CD4-positive, alpha-beta T cell (primary cell): Measurements from ENCODE around the gene BRD8. TPM values are rescaled to one million over a fixed set of nuclear protein-coding genes. Genes with fewer than 3 reads are reported as not detected.

Source experiments
- ATAC-seq: fragments of 200-7000 bp; cut with Tn5 transposase; one replicate; pipeline ENCODE4 v1.10.0; 2022; ENCODE audit warnings: mild to moderate bottlenecking; ENCODE audit not compliant: poor library complexity
- CTCF ChIA-PET: fragments of 350-600 bp; sonication (Branson Sonifier 250); formaldehyde crosslinking; loops from one replicate; lab custom pipeline; 2021; ENCODE audit warnings: antibody characterized with exemption, inconsistent platforms; lab: Charles Lee
- POLR2A ChIA-PET: fragments of 350-600 bp; sonication (Branson Sonifier 250); formaldehyde crosslinking; loops from one replicate; lab custom pipeline; 2021; ENCODE audit warnings: antibody characterized with exemption, inconsistent platforms; lab: Charles Lee
- DNase-seq, 14 experiments: peaks; one replicate each; pipeline ENCODE4 v3.0.0-alpha.2; 2013 to 2020; ENCODE audit warnings: mixed read lengths in 2 of 14
- H3K27ac ChIP-seq, 2 donors: one replicate each; pipeline versions ENCODE4 v1.5.1 to v1.7.0; 2013; ENCODE audit warnings: low read length in 2 of 2, low read depth in 1 of 2, mild to moderate bottlenecking in 1 of 2
- H3K27me3 ChIP-seq, 2 experiments: 1 replicate in 1 of 2; 2 replicates in 1 of 2; pipeline versions ENCODE4 v1.6.1 to v1.7.0; 2013; ENCODE audit warnings: low read length in 2 of 2, control low read depth in 1 of 2, mild to moderate bottlenecking in 1 of 2, moderate library complexity in 1 of 2; ENCODE audit not compliant: insufficient read depth in 2 of 2, control insufficient read depth in 1 of 2
- H3K36me3 ChIP-seq: one replicate; pipeline ENCODE4 v1.6.1; 2013; ENCODE audit warnings: low read length, control low read depth; ENCODE audit not compliant: insufficient read depth
- H3K4me1 ChIP-seq: one replicate; pipeline ENCODE4 v1.6.1; 2013; ENCODE audit warnings: low read length, control low read depth; ENCODE audit not compliant: insufficient read depth
- H3K4me3 ChIP-seq: one replicate; pipeline ENCODE4 v1.5.1; 2013; ENCODE audit warnings: mild to moderate bottlenecking, low read length, moderate library complexity
- H3K9me3 ChIP-seq, 2 experiments: 1 replicate in 1 of 2; 2 replicates in 1 of 2; pipeline versions ENCODE4 v1.6.1 to v1.7.0; 2013; ENCODE audit warnings: low read length in 2 of 2, mild to moderate bottlenecking in 2 of 2, control low read depth in 1 of 2, moderate library complexity in 1 of 2; ENCODE audit not compliant: control insufficient read depth in 1 of 2, insufficient read depth in 1 of 2
- H3K27ac Mint-ChIP-seq: one replicate; pipeline ENCODE4 v1.8.0; 2020; ENCODE audit warnings: mixed read lengths
- H3K27me3 Mint-ChIP-seq: one replicate; pipeline ENCODE4 v1.8.0; 2021; ENCODE audit warnings: mixed read lengths
- H3K36me3 Mint-ChIP-seq: one replicate; pipeline ENCODE4 v1.8.0; 2021; ENCODE audit warnings: low read depth, mixed read lengths
- H3K4me1 Mint-ChIP-seq: one replicate; pipeline ENCODE4 v1.8.0; 2021; ENCODE audit warnings: low read depth, mixed read lengths
- H3K4me3 Mint-ChIP-seq: one replicate; pipeline ENCODE4 v1.8.0; 2020; ENCODE audit warnings: mild to moderate bottlenecking, mixed read lengths
- H3K9me3 Mint-ChIP-seq: one replicate; pipeline ENCODE4 v1.8.0; 2020; ENCODE audit warnings: mixed read lengths
- CTCF ChIP-seq: fragments of 200-600 bp; IDR thresholded peaks from one replicate; pipeline ENCODE4 v1.8.0; 2022; ENCODE audit warnings: antibody characterized with exemption, mild to moderate bottlenecking
- intact Hi-C, 2 experiments: fragments of 100-400 bp; cut with DNase I in 1 of 2; cut with micrococcal nuclease in 1 of 2; formaldehyde crosslinking; loops; one replicate each; pipeline versions ENCODE4 v1.15.1 to v1.9.0; 2023 to 2025; cut with DNase I, micrococcal nuclease
- total RNA-seq, 174 experiments: library from RNA in 2 of 174; stranded (reverse) in 2 of 174; gene quantifications; one replicate each; pipeline ENCODE4 v1.2.3 and lab custom pipeline; 2021 to 2026

BRD8 gene
- total RNA-seq, 2 experiments from 2014 or later = 6.9 to 9.6 TPM

GRCh38 chr5:138180841-138181240 lies 2.4 kb upstream of the BRD8 start:
- H3K36me3 ChIP-seq = peaks cover 7% of the 10 kb centered on the region
- no peak for TF ChIP-seq CTCF
- Mint-ChIP-seq H3K4me3 (no peak overlapping the region), H3K36me3 (peaks cover 7% of the 10 kb centered on the region), H3K9me3 (no peaks in the 10 kb centered on the region), H3K4me1 (peaks cover 9% of the 10 kb centered on the region), H3K27me3 (no peaks in the 10 kb centered on the region), H3K27ac (no peak overlapping the region)
- DNase-seq (no peak), ATAC-seq (no peak)
- H3K4me1 ChIP-seq = peaks cover 27% of the 10 kb centered on the region
- intact Hi-C loops = loop anchor here in 1 of 2 experiments (5.0 to 10.0 kb wide), 2 partner anchors 326 to 364 kb away; partner anchors contain the start of gene ETF1
- POLR2A ChIA-PET = no interaction called here
- H3K4me3 ChIP-seq = no peak overlapping the region
- no peak overlapping the region for H3K27ac ChIP-seq
- no peaks in the 10 kb centered on the region for H3K9me3 ChIP-seq
- no peaks in the 10 kb centered on the region for H3K27me3 ChIP-seq
- CTCF ChIA-PET = interaction anchor here (1.4 kb wide), 1 partner anchor 171 kb away, joined by 6 read pairs; the partner anchor contains the start of gene KDM3B

DNA sequence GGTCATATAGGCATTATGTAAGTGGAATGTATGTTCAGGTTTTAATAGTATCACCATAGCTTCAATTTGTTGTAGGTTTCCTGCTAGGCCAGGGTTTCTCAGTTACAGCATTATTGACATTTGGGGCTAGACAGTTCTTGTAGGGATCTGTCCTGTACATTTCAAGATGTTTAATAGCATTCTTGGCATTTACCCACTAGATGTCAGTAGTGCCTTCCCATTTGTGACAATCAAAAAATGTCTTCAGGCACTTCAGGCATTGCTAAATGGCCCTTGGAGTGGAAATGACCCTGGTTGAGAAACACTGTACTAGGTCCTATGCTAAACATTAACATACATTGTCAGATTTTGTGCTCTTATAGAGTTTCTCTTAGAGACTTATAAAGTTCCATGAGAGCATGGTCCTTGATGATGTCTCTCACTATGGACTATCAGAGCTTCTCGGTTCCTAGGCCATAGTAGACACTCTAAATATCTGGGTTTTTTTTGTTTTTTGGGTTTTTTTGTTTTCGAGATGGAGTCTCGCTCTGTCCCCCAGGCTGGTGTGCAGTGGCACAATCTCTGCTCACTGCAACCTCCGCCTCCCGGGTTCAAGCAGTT lies 1.9 kb upstream of the BRD8 start:
- no peak for ATAC-seq

More for the DNA sequence above, 1.9 kb upstream of the BRD8 start:
- ChIA-PET CTCF (interaction anchor here (1.4 kb wide), 1 partner anchor 172 kb away, joined by 6 read pairs; the partner anchor contains the start of gene KDM3B), POLR2A (no interaction called here)
- Histone ChIP-seq H3K9me3 (no peaks in the 10 kb centered on the region), H3K36me3 (peaks cover 4% of the 10 kb centered on the region), H3K4me3 (no peak overlapping the region), H3K27ac (no peak overlapping the region), H3K4me1 (peaks cover 27% of the 10 kb centered on the region), H3K27me3 (no peaks in the 10 kb centered on the region)
- no peaks in the 10 kb centered on the region for H3K9me3 Mint-ChIP-seq
- H3K4me3 Mint-ChIP-seq = no peak overlapping the region
- H3K4me1 Mint-ChIP-seq = peaks cover 9% of the 10 kb centered on the region
- no peak overlapping the region for H3K27ac Mint-ChIP-seq
- H3K27me3 Mint-ChIP-seq = no peaks in the 10 kb centered on the region
- intact Hi-C loops = loop anchor here in 1 of 2 experiments (5.0 to 10.0 kb wide), 2 partner anchors 327 to 365 kb away; partner anchors contain the start of gene ETF1
- TF ChIP-seq CTCF = no peak
- H3K36me3 Mint-ChIP-seq = peaks cover 9% of the 10 kb centered on the region
- peak in 3 of 14 experiments; percentile 45 to 61 (median 59) for DNase-seq
